ENCODE measurements around the gene AFG1L.

DNA sequence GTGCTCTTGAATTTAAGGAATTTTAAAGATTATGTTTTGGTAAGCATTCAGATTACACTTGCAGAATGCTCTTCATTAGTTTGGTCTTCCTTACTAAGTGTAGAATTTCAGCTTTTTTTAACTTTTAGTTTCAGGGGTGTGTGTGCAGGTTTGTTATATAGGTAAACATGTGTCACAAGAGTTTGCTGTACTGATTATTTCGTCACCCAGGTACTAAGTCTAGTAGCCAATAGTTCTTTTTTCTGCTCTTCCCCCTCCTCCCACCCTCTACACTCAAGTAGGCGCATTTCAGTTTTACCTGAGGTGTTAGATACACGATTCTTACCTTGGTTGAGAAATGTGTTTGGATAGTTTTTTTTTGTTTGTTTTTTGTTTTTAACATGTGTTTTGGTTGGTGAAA lies 68.3 kb downstream of the AFG1L start:
- TF ChIP-seq EZH2phosphoT487 (IDR thresholded peaks at IDR 0.05; ENCODE audit: low read depth, severe bottlenecking, unreplicated experiment) (no peak), CTCF (IDR thresholded peaks at IDR 0.05; ENCODE audit: poor library complexity) (no peak)
